ENCODE data around the gene PLEKHG4B.
A peak's percentile ranks its signal among the peaks of the same experiment; 100 is the strongest.

The PLEKHG4B gene

GRCh38 chr5:172421-172820 lies 80.5 kb downstream of the PLEKHG4B start:
- DNase-seq (ENCODE audit: low spot score): no peak

GRCh38 chr5:172841-173251 lies 80.9 kb downstream of the PLEKHG4B start:
- no peak for DNase-seq (ENCODE audit: low spot score)

GRCh38 chr5:173392-174290 lies 81.7 kb downstream of the PLEKHG4B start:
- DNase-seq (ENCODE audit: low spot score): no peak

- no peak for DNase-seq (ENCODE audit: low spot score)
These were observed 82.3 kb downstream of the PLEKHG4B start for GRCh38 chr5:174291-174600.

- DNase-seq (ENCODE audit: low spot score): no peak
These were observed 83.0 kb downstream of the PLEKHG4B start for GRCh38 chr5:174876-175465.

GRCh38 chr5:176296-176823 lies 84.4 kb downstream of the PLEKHG4B start:
- no peak for DNase-seq (ENCODE audit: low spot score)

GRCh38 chr5:178110-178509 lies 86.1 kb downstream of the PLEKHG4B start:
- DNase-seq (ENCODE audit: low spot score): no peak

GRCh38 chr5:179401-179800 lies 87.4 kb downstream of the PLEKHG4B start:
- DNase-seq (ENCODE audit: low spot score): no peak

- no peak for DNase-seq (ENCODE audit: low spot score)
These were observed 88.4 kb downstream of the PLEKHG4B start for GRCh38 chr5:180286-180918.

GRCh38 chr5:181160-181559 lies 89.2 kb downstream of the PLEKHG4B start:
- no peak for DNase-seq (ENCODE audit: low spot score)

GRCh38 chr5:181566-181965 lies 89.6 kb downstream of the PLEKHG4B start:
- no peak for DNase-seq (ENCODE audit: low spot score)

GRCh38 chr5:182126-182525 lies 90.2 kb downstream of the PLEKHG4B start:
- no peak for DNase-seq (ENCODE audit: low spot score)

GRCh38 chr5:184471-184870 lies 92.5 kb downstream of the PLEKHG4B start:
- no peak for DNase-seq (ENCODE audit: low spot score)

- DNase-seq (ENCODE audit: low spot score): no peak
These were observed 93.4 kb downstream of the PLEKHG4B start for GRCh38 chr5:185095-186070.

- no peak for DNase-seq (ENCODE audit: low spot score)
These were observed 94.4 kb downstream of the PLEKHG4B start for GRCh38 chr5:186091-187041.

GRCh38 chr5:187042-187431 lies 95.1 kb downstream of the PLEKHG4B start:
- DNase-seq (ENCODE audit: low spot score): no peak

- no peak for DNase-seq (ENCODE audit: low spot score)
These were observed 95.9 kb downstream of the PLEKHG4B start for GRCh38 chr5:187617-188451.

- peak; percentile 86 for DNase-seq (ENCODE audit: low spot score)
These were observed 96.8 kb downstream of the PLEKHG4B start for GRCh38 chr5:188488-189481.

Measured in hematopoietic multipotent progenitor cell treated with erythropoietin and hydrocortisone succinate and interleukin-3 and kit ligand, for 17 days (in vitro differentiated cells).